WI38 (cell line): ENCODE results near the gene SLC27A5.

Experiments
- H3K4me3 ChIP-seq: 2 replicates; pipeline ENCODE4 v1.5.1; 2011; ENCODE audit warnings: low read depth, mild to moderate bottlenecking, control low read depth, low read length
- CTCF ChIP-seq: IDR thresholded peaks from 2 replicates; pipeline ENCODE4 v1.5.1; 2012; ENCODE audit warnings: low read depth, mild to moderate bottlenecking, control low read depth, low read length

SLC27A5 gene

GRCh38 chr19:58521651-58522050 is 9.9 kb upstream of the SLC27A5 start:
- H3K4me3 ChIP-seq: no peak overlapping the region
- TF ChIP-seq CTCF: no peak

- no peak for TF ChIP-seq CTCF
- peak overlapping the region; percentile 84 for H3K4me3 ChIP-seq
Measured at GRCh38 chr19:58520257-58520599, 8.4 kb upstream of the SLC27A5 start.

- TF ChIP-seq CTCF: peak; percentile 79
- H3K4me3 ChIP-seq: peak within 1 kb of the TSS; percentile 84
Measured at GRCh38 chr19:58519355-58520256, 7.8 kb upstream of the SLC27A5 start, which contains the start of gene ZBTB45. Gene ZBTB45 (minus strand): TSS chr19:58519810. CDS start chr19:58517673, 2,137 bp downstream.

GRCh38 chr19:58519087-58519354 is 7.2 kb upstream of the SLC27A5 start:
- peak; percentile 82; the same call in 1 of the 2 replicates for TF ChIP-seq CTCF
- peak overlapping the region; percentile 84 for H3K4me3 ChIP-seq

- H3K4me3 ChIP-seq: peak overlapping the region; percentile 84
- TF ChIP-seq CTCF: no peak; the same call in 1 of the 2 replicates
Measured at GRCh38 chr19:58518256-58519086, 6.7 kb upstream of the SLC27A5 start.

- no peak overlapping the region for H3K4me3 ChIP-seq
Measured at GRCh38 chr19:58516964-58517833, 5.4 kb upstream of the SLC27A5 start.

More at GRCh38 chr19:58516964-58517833, 5.4 kb upstream of the SLC27A5 start:
- TF ChIP-seq CTCF: no peak
